ENCODE results near the gene RASD2. TPM values are rescaled to one million over a fixed set of nuclear protein-coding genes. Genes with fewer than 3 reads are reported as not detected.

Gene RASD2
- total RNA-seq, 2 donors from 2014 or later, result 12.9 to 24.5 TPM

DNA sequence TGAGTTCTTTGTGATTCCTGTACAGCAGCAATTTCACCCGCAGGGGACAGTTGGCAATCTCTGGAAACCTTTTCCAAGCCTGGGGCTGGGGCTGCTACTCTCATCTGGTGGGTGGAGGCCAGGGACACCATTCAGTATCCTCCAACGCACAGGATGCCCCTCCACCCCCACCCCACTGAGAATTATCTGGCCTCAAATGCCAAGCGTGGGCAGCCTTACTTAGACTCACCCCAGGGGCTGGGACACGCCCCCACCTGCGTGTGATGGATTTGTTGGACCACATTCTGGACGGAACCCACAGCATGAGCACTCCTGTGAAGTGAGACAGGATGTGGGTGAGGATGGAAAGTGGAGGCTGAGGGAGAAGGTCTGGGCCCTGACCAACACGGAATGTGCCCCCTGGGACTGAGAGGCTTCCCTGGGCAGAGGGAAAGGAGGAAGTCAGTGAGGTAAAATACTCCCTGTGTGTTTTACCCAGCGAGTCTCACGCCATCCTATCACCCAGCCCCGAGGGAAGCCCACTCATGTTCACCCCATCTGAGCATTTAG lies 13.7 kb downstream of the RASD2 start:
- DNase-seq, result no peak
- no peak for ATAC-seq
- intact Hi-C loops (cut with DNase I, micrococcal nuclease), result no loop called here

DNA sequence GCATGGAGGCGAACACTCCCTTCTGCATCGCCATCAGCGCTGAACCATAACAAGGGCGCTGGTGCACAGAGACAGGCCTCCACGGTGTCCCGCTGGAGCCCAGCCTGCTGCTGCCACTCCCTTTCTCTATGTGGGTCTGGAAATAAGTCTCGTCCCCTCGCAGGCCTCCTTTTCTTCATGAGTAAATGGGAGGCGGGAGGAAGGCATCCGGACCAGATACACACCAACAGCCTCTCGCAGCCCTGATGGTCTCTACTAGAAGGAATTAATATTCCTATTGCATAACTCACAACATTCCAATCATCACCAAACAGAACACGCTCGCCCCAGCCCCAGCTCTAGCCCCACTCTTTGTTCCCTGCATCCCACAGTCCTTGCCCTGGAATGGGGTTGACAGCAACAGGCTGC lies 14.9 kb downstream of the RASD2 start:
- ATAC-seq, result no peak
- intact Hi-C loops (cut with DNase I, micrococcal nuclease), result no loop called here
- no peak for DNase-seq

DNA sequence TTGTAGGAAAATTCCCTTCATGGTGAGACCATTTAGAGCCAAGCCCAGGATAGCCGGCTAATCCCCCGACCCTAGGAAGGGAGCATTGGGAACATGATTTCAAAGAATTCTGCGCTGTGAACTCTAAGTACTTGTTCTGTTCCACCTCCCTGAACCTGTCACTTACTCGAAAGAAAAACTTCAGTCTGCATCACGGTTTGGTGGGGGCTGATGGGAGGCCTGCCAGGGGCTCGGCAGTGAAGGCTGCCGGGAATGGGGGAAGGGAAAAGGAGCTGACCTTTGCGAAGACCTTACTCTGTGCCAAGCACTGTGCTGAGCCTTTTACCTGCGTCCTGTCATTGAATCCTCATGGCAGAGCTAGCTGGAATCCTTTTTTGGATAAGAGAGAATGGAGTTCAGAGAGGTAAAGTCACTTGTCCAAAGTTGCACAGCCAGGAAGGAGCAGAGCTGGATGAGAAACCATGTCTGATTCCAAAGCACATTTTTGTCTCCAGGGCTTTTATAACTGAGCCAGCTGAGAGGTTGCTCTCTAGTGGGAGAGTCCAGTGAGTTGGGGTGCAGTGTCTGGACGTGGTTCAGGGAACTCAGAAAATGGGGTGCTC lies 15.4 kb downstream of the RASD2 start:
- ATAC-seq, result no peak
- intact Hi-C loops (cut with DNase I, micrococcal nuclease), result no loop called here
- DNase-seq, result no peak

DNA sequence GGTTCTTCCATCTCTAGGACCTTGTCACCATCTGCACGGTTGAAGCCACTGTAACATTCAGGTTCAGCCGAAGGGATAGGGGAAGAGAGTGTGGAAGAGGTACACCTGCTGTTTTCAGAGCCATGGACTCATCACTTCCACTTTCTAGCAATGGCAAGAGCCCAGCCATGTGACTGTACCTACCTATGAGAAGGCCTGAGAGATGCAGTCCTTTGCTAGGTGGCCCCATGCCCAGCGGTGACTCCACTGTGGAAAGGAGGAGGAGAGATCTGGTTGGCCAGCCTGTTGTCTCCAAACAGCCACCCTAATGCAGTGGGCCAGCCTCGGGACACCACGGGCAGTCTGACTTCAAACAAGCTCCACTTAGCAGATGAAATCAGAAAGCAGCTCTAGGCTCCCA lies 16.0 kb downstream of the RASD2 start:
- intact Hi-C loops (cut with DNase I, micrococcal nuclease), result no loop called here
- no peak for ATAC-seq
- no peak for DNase-seq

DNA sequence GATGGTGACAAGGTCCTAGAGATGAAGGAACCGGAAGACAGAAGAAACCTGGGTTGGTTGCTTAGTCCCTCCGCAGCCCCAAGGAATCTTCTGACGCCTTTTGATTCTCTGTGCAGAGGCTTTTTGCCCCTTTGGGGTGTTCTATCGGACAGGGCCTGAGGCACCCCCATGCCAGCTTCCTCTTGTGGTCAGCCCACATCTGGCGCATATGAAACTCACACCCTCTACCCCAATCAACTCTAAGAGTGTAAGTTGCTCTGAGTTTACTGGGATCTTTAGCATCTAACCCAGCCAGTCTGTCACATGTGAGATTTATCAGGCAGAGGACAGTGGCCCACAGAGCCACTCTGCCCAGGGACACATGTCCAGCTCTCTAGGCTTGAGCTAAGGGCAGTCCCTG lies 17.4 kb downstream of the RASD2 start:
- no peak for DNase-seq
- no peak for ATAC-seq
- intact Hi-C loops (cut with DNase I, micrococcal nuclease), result no loop called here

DNA sequence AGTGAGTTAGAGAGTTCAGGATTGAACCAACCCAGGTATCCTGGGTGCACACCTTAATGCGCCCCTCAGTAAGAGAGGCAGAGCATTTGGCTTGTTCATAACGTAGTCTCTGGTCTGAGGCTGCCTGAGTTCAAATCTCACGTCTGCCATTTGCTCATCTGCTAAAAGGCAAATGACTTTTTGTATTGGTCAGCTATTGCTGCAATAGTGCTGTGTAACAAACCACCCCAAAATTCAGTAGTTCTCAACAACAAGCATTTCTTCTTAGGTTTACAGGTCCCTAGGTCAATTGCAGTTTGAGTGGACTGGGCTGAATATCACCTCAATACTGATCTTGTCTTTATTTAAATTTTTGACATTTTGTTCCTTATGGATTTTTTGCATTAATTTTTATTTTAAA lies 18.1 kb downstream of the RASD2 start:
- ATAC-seq, result no peak
- intact Hi-C loops (cut with DNase I, micrococcal nuclease), result no loop called here
- DNase-seq, result no peak

DNA sequence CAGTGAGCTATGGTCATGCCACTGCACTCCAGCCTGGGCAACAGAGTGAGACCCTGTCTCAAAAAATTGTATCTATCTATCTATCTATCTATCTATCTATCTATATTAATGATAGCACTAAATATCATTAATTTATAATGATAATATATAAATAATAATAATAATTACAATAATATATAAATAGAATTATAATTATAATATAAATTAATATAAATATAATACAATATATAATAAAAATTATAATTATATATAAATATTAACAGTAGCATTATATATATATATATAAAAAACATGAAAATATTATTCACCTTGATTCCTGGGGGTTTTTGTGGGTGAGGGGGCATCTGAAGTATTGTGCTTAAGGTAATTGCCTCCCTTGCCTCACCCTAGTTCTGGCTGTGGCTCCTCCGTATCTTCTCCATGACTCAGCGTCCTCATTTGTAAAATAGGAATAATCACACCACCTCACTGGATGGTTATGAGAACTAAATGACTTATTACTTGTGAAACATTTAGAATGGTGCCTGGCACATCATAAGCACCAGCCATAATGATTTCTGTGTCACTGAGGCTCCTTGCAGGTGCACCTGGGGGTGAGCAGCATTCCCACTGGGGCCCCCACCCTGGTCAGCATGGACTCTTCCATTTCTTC lies 18.8 kb downstream of the RASD2 start:
- intact Hi-C loops (cut with DNase I, micrococcal nuclease), result no loop called here
- ATAC-seq, result no peak
- no peak for DNase-seq

DNA sequence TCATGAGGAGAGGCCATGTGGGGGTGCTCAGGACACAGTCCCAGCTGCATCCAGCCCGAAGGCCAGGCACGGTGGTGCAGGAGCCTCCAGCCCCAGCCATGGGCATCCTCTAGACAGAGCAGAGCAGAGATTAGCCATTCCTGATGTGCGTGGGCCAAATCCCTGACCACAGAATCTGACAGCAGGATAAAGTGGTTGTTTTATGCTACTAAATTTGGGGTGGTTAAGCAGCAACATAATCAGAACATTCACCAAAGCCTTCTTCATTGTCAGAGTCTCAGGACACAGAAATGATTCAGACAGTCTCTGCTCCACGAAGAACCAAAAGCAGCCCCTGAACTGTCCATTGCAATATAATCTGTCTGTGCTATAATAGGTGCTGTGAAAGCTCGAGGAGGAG lies 19.7 kb downstream of the RASD2 start:
- intact Hi-C loops (cut with DNase I, micrococcal nuclease), result no loop called here

DNA sequence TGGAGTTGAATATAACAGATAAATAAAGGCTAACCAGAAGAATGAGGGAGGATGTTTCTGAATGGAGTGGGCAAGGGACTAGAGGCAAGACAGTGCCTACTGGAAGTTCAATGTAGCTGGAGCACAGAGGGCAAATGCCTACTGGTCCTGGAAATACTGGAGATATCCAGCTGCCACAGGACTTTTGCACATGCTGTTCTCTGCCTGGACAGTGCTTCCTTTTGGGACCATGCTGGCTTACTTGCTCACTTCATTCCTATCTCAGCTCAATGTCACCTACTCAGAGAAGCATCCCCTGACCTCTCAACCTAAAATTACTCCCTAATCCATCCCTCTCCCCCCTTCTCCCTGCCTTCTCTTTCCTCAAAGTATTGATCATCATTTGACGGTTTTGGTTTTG lies 20.2 kb downstream of the RASD2 start:
- DNase-seq (no peak), ATAC-seq (no peak)
- intact Hi-C loops (cut with DNase I, micrococcal nuclease), result no loop called here

More for the DNA sequence above, 19.7 kb downstream of the RASD2 start:
- DNase-seq (no peak), ATAC-seq (no peak)

DNA sequence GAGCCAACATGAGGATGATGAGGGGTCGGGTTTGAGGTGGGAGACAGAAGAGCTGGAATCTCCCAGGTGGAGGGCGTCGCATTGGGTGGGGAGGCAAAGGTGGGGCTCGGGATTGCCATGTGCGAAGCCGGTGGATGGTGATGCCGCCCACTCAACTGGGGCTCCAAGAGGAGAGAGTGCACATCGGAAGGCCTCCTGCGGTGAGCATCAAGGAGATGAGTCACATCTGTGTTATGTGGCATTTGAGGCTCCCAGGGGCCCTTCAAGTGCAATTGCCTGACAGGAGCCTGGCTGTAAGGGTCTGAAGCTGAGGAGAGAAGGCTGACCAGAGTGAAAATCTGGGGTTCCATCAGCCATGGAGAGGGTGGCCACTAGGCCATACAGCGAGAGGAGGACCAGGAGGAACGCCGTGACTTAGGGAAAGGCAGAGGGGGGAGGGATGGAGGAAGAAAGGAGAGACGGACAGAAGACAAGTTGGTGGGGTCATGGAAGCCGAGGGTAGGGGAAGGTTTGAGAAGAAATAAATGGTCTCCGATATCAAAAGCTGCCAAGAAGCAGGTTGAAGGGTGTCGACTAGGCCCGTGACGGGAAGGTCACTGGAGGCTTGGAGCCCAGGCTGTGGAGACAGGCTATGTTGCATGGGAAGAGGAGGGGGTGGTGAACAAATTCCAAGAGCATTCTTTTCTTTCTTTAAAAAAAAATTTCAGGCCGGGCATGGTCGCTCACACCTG lies 21.3 kb downstream of the RASD2 start:
- no peak for DNase-seq
- ATAC-seq, result no peak
- intact Hi-C loops (cut with DNase I, micrococcal nuclease), result no loop called here

DNA sequence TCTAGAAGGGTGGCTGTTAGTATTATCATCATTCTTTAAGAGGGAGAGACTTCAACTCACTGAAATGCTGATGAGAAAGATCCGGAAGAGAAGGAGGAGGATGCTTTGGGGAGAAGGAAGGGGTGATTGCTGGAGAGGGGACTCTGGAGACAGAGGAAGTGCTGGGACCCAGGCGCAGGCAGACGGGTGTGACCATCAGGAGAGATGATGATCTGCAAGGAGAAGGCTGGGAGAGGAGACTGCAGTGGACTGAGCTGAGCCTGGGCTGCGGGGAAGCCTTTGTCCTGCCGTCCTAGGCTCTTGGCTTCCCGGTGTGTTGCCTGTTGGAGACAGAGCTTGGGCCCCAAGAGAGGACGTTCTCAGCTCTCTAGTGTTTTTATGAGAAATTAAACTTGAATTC lies 22.6 kb downstream of the RASD2 start:
- no peak for DNase-seq
- ATAC-seq, result no peak
- intact Hi-C loops (cut with DNase I, micrococcal nuclease), result no loop called here

DNA sequence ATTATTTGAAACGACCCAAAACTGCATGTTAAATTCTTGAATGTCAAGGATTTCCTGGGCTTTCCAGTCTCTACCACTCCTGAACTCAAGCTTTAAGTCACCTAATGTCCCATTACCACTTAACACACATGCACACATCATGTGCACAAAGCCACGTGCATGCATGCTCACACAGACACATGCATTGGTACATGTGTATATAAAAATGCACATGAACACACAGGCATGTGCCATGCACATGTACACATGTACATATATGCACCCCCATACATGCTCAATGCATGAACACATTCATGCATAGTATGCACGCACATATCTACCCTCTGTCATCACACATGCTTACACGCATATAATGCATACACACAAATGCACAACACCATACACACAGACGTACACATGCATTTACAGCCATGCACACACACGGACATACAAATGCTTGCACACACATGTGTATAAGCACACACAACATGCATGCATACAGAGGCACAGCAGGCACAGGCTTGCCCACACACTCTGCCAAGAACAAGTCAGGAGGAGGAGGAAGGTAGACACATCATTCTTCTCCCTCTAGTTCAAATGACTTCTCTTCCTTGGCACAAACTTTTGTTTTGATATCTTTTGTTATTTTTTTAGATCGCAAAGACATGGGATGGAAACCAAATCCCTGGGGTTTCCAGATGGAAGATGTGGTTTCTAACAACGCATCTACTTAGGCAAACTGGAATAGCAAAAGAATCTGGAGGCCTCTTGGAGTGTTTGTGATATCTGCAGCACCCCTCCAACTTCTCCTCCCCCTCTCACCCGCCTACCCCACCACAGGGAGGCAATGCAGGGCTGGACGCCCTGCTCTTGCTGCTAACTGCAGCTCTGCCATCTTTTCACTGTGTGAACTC lies 24.6 kb downstream of the RASD2 start:
- no peak for DNase-seq
- no peak for ATAC-seq
- intact Hi-C loops (cut with DNase I, micrococcal nuclease), result no loop called here

DNA sequence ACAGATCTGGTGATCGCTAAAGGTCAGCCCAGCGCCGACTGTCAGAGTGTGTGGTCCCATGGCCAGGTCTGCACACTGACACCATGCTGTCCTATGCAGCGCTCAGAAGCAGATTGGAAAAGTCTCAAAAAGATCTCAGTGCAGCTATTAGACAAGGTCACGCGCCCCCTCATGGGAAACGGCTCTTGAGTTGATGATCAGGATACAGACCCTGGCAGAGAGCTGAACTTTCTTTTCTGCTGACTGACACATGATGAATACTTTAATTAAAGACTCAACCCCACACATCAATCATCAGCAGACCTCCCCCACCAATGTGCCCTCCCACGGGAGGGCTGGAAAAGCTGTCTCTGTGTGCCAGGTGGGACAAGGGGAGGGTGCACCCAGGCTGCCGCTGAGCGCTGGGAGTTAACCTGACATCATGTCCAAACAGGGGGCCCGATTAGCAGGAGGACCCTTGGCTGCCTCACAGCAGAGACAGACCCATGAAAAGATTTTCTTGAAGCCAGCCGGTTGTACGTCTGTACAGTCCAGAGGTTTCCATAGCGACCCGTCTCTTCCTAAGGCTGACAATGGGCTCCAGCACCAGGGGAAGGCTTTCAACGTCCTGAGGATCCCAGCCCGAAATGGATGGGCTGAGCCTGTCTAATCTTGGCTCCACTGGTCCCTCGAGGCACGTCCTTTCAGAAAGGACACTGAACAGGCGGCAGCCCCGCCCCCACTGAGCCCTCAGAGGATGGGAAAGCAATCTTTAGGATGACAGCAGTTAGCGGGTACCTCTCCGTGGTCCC lies 26.9 kb downstream of the RASD2 start:
- intact Hi-C loops (cut with DNase I, micrococcal nuclease), result no loop called here
- no peak for DNase-seq
- ATAC-seq, result no peak

DNA sequence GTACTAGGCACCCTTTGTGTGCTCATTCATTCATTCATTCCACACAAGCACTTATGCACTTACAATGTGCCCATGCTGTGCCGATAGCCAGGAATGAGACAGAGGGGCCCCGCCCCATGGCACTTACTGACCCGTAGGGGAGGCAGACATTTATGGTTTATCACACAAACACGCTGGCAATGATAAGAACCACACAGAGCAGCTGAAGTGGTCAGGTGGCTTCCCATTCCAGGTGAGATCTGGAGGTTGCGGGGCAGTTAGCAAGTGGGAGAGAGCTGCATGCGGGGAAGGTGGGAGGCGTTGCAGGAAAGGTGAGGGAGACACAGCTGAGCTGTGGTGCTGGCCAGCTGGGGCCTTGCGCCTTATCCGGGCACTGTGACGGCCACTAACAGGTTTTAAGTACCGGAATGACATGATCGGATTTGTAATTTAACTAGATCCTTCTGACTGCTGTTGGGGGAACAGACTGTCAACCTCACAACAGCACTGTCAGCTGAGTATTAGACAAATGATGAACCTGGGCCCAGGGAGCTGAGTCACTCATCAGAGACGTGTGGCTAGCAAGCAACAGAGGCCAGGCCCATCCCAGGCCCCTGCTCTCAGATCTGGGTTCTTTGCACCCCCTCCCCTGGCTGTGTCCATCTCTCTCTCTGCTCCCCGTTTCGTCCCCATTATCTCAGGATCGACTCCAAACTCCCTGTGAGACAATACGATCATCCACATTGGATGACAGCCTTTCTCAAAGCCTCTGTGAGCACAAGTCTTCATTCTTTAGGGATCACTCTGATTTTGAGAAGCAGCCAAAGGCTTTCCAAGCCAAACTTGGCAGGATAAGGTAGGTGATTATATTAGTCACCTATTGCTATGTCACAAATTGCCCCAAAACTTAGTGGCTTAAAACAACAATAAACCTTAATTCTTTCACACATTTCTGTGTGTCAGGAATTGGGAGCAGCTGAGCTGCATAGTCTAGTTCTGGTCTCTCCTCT lies 28.4 kb downstream of the RASD2 start:
- no peak for DNase-seq
- intact Hi-C loops (cut with DNase I, micrococcal nuclease), result no loop called here
- peak; percentile 75 for ATAC-seq

DNA sequence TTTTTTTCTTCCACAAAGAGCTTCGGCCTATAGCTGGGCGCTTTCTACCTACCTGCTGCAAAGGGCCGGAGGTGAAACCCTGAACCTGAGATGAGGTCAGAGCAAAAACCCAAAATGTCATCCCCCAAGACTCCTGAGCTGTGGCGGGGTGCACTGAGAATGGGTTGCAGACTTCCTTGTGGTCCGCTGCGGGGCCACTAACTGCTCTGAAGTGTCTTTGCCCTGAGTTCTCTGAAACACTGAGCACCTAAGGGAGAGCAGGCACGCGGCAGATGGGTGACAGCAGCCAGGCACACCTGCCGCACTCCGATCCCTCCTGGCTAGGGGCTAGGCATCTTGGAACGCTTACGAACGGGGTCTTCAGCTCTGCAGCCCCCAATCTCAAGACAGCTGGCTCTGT lies 29.3 kb downstream of the RASD2 start:
- intact Hi-C loops (cut with DNase I, micrococcal nuclease), result no loop called here
- DNase-seq (no peak), ATAC-seq (no peak)

DNA sequence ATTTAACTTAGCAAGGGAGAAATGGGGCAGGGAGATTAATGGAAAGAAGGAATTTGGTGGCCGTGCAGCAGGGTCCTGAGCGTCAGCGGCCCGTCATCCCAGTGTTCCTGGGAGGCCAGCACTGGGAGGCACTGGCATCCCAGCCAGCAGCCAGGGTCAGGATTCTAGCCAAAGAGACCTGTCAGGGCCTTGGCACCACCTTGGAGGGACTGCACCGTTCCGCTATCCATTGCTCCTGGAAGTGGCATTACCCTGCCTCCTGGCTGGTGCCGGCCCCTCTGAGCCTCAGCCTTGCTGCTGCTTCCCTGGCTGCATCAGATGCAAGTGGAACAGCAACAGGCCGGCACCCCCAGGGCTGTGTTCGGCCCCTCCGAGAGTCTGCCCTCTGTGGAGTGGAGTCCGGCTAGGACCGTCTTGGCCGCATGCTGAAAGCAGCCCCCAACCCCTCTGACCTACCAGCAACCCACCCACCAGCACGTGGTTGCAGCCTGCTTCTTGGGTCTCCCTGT lies 30.1 kb downstream of the RASD2 start:
- DNase-seq (no peak), ATAC-seq (no peak)
- intact Hi-C loops (cut with DNase I, micrococcal nuclease), result no loop called here

DNA sequence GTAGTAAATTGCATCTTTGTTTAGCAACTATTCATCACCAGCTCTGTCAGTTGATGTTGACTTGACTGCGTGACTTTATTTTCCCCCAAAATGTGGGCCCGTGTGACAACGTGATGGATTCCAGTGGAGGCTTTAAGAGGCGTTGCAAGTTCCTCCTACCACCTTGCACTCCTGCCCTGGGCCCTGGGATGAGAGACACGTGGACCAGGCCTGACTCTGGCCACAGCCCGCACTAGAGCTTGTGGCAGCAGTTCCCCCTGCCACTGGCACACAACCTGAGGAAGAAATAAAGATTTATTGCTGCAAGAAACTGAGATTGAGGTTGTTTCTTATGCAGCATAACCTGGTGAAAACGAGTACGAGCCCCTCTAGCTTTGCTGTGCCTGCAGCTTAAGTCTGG lies 31.9 kb downstream of the RASD2 start:
- ATAC-seq (no peak), DNase-seq (no peak)
- intact Hi-C loops (cut with DNase I, micrococcal nuclease), result no loop called here
